A549 treated with CpdA at 1 μM for 4 hours (cell line): Measurements from ENCODE around the gene RIC1. TPM values are rescaled to one million over a fixed set of nuclear protein-coding genes. Genes with fewer than 3 reads are reported as not detected.

Source experiments
- total RNA-seq: library from RNA; stranded (reverse); fragments of 200-300 nt; extraction: Qiagen RNA extraction; gene quantifications from 5 replicates; pipeline ENCODE4 v1.2.3, GENCODE V29; 2022; ENCODE audit warnings: low read depth

RIC1 gene, protein sequence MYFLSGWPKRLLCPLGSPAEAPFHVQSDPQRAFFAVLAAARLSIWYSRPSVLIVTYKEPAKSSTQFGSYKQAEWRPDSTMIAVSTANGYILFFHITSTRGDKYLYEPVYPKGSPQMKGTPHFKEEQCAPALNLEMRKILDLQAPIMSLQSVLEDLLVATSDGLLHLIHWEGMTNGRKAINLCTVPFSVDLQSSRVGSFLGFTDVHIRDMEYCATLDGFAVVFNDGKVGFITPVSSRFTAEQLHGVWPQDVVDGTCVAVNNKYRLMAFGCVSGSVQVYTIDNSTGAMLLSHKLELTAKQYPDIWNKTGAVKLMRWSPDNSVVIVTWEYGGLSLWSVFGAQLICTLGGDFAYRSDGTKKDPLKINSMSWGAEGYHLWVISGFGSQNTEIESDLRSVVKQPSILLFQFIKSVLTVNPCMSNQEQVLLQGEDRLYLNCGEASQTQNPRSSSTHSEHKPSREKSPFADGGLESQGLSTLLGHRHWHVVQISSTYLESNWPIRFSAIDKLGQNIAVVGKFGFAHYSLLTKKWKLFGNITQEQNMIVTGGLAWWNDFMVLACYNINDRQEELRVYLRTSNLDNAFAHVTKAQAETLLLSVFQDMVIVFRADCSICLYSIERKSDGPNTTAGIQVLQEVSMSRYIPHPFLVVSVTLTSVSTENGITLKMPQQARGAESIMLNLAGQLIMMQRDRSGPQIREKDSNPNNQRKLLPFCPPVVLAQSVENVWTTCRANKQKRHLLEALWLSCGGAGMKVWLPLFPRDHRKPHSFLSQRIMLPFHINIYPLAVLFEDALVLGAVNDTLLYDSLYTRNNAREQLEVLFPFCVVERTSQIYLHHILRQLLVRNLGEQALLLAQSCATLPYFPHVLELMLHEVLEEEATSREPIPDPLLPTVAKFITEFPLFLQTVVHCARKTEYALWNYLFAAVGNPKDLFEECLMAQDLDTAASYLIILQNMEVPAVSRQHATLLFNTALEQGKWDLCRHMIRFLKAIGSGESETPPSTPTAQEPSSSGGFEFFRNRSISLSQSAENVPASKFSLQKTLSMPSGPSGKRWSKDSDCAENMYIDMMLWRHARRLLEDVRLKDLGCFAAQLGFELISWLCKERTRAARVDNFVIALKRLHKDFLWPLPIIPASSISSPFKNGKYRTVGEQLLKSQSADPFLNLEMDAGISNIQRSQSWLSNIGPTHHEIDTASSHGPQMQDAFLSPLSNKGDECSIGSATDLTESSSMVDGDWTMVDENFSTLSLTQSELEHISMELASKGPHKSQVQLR (N-terminal part only)
- total RNA-seq: 8.6 to 13.2 TPM (median 11.0 TPM) in 5 replicates

DNA sequence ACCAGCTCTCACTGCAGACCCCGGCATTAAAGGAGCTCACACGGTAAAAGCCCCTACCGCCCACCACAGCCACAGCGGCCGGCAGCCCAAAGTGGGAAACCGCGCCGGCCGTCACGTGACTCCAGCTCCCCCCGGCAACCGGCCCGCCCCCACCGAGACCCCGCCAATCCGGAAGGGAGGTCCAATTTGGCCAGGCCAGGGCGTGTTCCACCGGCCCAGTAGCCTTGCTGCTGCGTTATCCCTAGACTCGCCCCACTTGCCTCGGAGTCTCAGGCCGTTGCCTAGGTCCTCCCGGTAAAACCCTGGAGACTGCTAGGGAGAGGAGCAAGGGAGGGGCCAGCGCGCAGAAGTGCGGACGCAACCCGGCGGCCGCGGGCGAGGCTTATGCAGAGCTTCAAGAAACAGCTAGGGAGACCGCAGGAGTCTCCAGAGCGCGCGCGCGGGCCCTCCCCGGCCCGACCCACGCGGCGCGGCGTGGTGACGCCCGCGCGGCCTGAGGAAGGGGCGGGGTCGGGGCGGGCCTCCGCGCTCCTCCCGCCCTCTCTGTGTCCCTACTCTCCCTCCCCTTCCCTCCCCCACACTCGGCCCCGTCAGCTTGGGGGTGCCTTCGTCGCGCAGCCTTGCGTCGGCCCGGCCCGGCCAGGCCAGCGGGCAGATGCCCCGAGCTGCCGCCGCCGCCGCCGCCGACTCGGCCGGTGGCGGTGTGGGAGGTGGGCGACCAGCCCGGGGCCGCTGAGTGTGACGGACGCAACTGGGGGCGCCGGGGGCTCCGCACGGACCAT is at the start of gene RIC1:
Gene RIC1, plus strand, starts transcription at position 578 of the 782 bp plus-strand sequence. Its CDS starts 203 bp downstream, at position 781.

Other genes with a start within 250 kb of the RIC1 start
- 22.9 to 27.2 TPM (median 23.5 TPM) in 5 replicates for gene PLGRKT, start 191.2 kb upstream of the RIC1 start, total RNA-seq
- 2.1 to 2.5 TPM (median 2.2 TPM) in 5 replicates for gene CD274, start 178.6 kb upstream of the RIC1 start, total RNA-seq
- 0.33 to 0.59 TPM (median 0.36 TPM) in 5 replicates for gene PDCD1LG2, start 118.6 kb upstream of the RIC1 start, total RNA-seq
- gene ERMP1, start 204.0 kb downstream of the RIC1 start, total RNA-seq: 19.3 to 20.9 TPM (median 20.2 TPM) in 5 replicates